Neural cell (in vitro differentiated cells): ENCODE measurements around the gene PLXNB1. TPM values are rescaled to one million over a fixed set of nuclear protein-coding genes. Genes with fewer than 3 reads are reported as not detected.

Experiments used
- H2AFZ ChIP-seq: fragments of 200-600, 300-800 bp; sonication (generic), shearing (Covaris generic); 2 replicates; pipeline ENCODE4 v1.6.0; 2014; ENCODE audit warnings: low read depth, mild to moderate bottlenecking, antibody characterized with exemption, low read length, moderate library complexity
- H3F3A ChIP-seq: fragments of 200-600 bp; shearing (Covaris generic); 2 replicates; pipeline ENCODE4 v1.6.1; 2016; ENCODE audit warnings: mild to moderate bottlenecking, moderate library complexity, mixed read lengths, antibody characterized with exemption, low read length; ENCODE audit not compliant: insufficient read depth, poor library complexity, severe bottlenecking
- H3K27ac ChIP-seq: fragments of 200-600, 300-800 bp; sonication (generic), shearing (Covaris generic); 2 replicates; pipeline ENCODE4 v1.5.1; 2014; ENCODE audit warnings: mild to moderate bottlenecking, low read length, moderate library complexity
- H3K27me3 ChIP-seq: fragments of 300-800, 200-600 bp; sonication (generic), shearing (Covaris generic); 2 replicates; pipeline ENCODE4 v1.6.0; 2014; ENCODE audit warnings: mild to moderate bottlenecking, low read depth, low read length, moderate library complexity; ENCODE audit not compliant: insufficient read depth
- H3K36me3 ChIP-seq: fragments of 300-800, 200-600 bp; sonication (generic), shearing (Covaris generic); 2 replicates; pipeline ENCODE4 v1.5.1; 2014; ENCODE audit warnings: mild to moderate bottlenecking, antibody characterized with exemption, low read length, moderate library complexity; ENCODE audit not compliant: insufficient read depth
- H3K4me2 ChIP-seq: fragments of 300-800, 200-600 bp; sonication (generic), shearing (Covaris generic); 2 replicates; pipeline ENCODE4 v1.6.0; 2014; ENCODE audit warnings: mild to moderate bottlenecking, low read length
- H3K4me3 ChIP-seq: fragments of 300-800, 200-600 bp; sonication (generic), shearing (Covaris generic); 2 replicates; pipeline ENCODE4 v1.5.1; 2014; ENCODE audit warnings: mild to moderate bottlenecking, low read length, moderate library complexity
- H3K79me2 ChIP-seq: fragments of 200-600 bp; shearing (Covaris generic); replicated peaks from 2 replicates; pipeline ENCODE4 v1.6.0; 2014; ENCODE audit warnings: mild to moderate bottlenecking, low read length, moderate library complexity; ENCODE audit not compliant: insufficient read depth
- H3K9ac ChIP-seq: fragments of 300-800, 200-600 bp; sonication (generic), shearing (Covaris generic); 2 replicates; pipeline ENCODE4 v1.6.1; 2016; ENCODE audit warnings: mild to moderate bottlenecking, low read length, mixed read lengths
- H3K9me2 ChIP-seq: fragments of 200-600 bp; shearing (Covaris generic); 2 replicates; pipeline ENCODE4 v1.6.1; 2016; ENCODE audit warnings: mild to moderate bottlenecking, low read length, mixed read lengths; ENCODE audit not compliant: insufficient read depth
- H3K9me3 ChIP-seq: fragments of 200-600, 300-800 bp; sonication (generic), shearing (Covaris generic); 2 replicates; pipeline ENCODE4 v1.6.1; 2016; ENCODE audit warnings: mild to moderate bottlenecking, mixed run types, low read length, moderate library complexity, mixed read lengths
- H4K20me1 ChIP-seq: fragments of 200-600 bp; shearing (Covaris generic); 2 replicates; pipeline ENCODE4 v1.6.1; 2016; ENCODE audit warnings: mild to moderate bottlenecking, mixed run types; ENCODE audit not compliant: insufficient read depth
- CTCF ChIP-seq: fragments of 450-650 bp; IDR thresholded peaks from 2 replicates; pipeline ENCODE4 v1.5.1; 2014; ENCODE audit warnings: antibody characterized with exemption, mild to moderate bottlenecking, moderate library complexity; ENCODE audit not compliant: poor library complexity, severe bottlenecking
- EP300 ChIP-seq: fragments of 450-650 bp; conservative IDR thresholded peaks from 2 replicates; pipeline ENCODE4 v1.6.1; 2014; ENCODE audit warnings: antibody characterized with exemption, mild to moderate bottlenecking, moderate library complexity; ENCODE audit not compliant: poor library complexity, severe bottlenecking
- EZH2 ChIP-seq: fragments of 200-600, 300-800 bp; shearing (Covaris generic), sonication (generic); IDR thresholded peaks from 2 replicates; pipeline ENCODE4 v1.6.1; 2014; ENCODE audit warnings: antibody characterized with exemption, low read length, borderline replicate concordance, mild to moderate bottlenecking; ENCODE audit not compliant: insufficient read depth, poor library complexity, severe bottlenecking
- MXI1 ChIP-seq: fragments of 450-650 bp; conservative IDR thresholded peaks from 2 replicates; pipeline ENCODE4 v1.6.1; 2014; ENCODE audit warnings: antibody characterized with exemption, mild to moderate bottlenecking; ENCODE audit not compliant: poor library complexity, severe bottlenecking
- POLR2AphosphoS5 ChIP-seq: IDR thresholded peaks from 2 replicates; pipeline ENCODE4 v1.6.1; 2012
- RAD21 ChIP-seq: fragments of 450-650 bp; conservative IDR thresholded peaks from 2 replicates; pipeline ENCODE4 v1.6.1; 2014; ENCODE audit warnings: antibody characterized with exemption, mild to moderate bottlenecking, moderate library complexity
- REST ChIP-seq: IDR thresholded peaks from 2 replicates; pipeline ENCODE4 v1.6.1; 2012; ENCODE audit warnings: borderline replicate concordance
- SMC3 ChIP-seq: fragments of 450-650 bp; conservative IDR thresholded peaks from 2 replicates; pipeline ENCODE4 v1.6.1; 2014; ENCODE audit warnings: antibody characterized with exemption, mild to moderate bottlenecking, moderate library complexity; ENCODE audit not compliant: poor library complexity
- TAF1 ChIP-seq: IDR thresholded peaks from 2 replicates; pipeline ENCODE4 v1.6.1; 2012; ENCODE audit warnings: low read depth
- polyA plus RNA-seq: library from polyadenylated mRNA; depleted of rRNA; stranded (reverse); fragments of >200 nt; gene quantifications from 2 replicates; pipeline ENCODE4 v1.2.3, GENCODE V29; 2014

The PLXNB1 gene
- polyA plus RNA-seq, 1 donor from 2014 or later, result 134 TPM

GRCh38 chr3:48400824-48401433, 29.0 kb downstream of the PLXNB1 start:
- no peak for TF ChIP-seq EP300
- TF ChIP-seq CTCF, result peak; percentile 74
- peak; percentile 67 for TF ChIP-seq RAD21
- TF ChIP-seq REST, result no peak
- TF ChIP-seq SMC3, result peak; percentile 65
- TF ChIP-seq POLR2AphosphoS5, result no peak
- no peak for TF ChIP-seq MXI1
- TF ChIP-seq TAF1, result no peak
- Histone ChIP-seq H3K27ac (no peak overlapping the region), H2AFZ (no peak overlapping the region), H3K4me2 (no peak overlapping the region), H3K36me3 (peaks cover 5% of the 10 kb centered on the region), H3K9ac (no peak overlapping the region), H3K9me2 (no peaks in the 10 kb centered on the region), H3K27me3 (no peaks in the 10 kb centered on the region), H3K79me2 (no peaks in the 10 kb centered on the region), H4K20me1 (no peaks in the 10 kb centered on the region), H3K9me3 (no peaks in the 10 kb centered on the region), H3F3A (no peaks in the 10 kb centered on the region), H3K4me3 (no peak overlapping the region)

- no peak overlapping the region for H3K4me2 ChIP-seq
- H3K27me3 ChIP-seq, result no peaks in the 10 kb centered on the region
- H3K27ac ChIP-seq, result no peak overlapping the region
- H3K9me3 ChIP-seq, result no peaks in the 10 kb centered on the region
- H3K79me2 ChIP-seq, result no peaks in the 10 kb centered on the region
- no peak overlapping the region for H3K4me3 ChIP-seq
- no peaks in the 10 kb centered on the region for H3K9me2 ChIP-seq
- no peak for TF ChIP-seq SMC3
- TF ChIP-seq CTCF, result no peak
- no peak for TF ChIP-seq RAD21
- TF ChIP-seq EZH2, result no peak
- no peak for TF ChIP-seq POLR2AphosphoS5
- TF ChIP-seq TAF1, result no peak
- H3F3A ChIP-seq, result no peaks in the 10 kb centered on the region
- no peak overlapping the region for H3K9ac ChIP-seq
- no peaks in the 10 kb centered on the region for H4K20me1 ChIP-seq
- peaks cover 5% of the 10 kb centered on the region for H3K36me3 ChIP-seq
- no peak overlapping the region for H2AFZ ChIP-seq
Measured at GRCh38 chr3:48399387-48400172, 30.3 kb downstream of the PLXNB1 start.
